ENCODE results near the gene SLC37A1. TPM values are rescaled to one million over a fixed set of nuclear protein-coding genes. Genes with fewer than 3 reads are reported as not detected.

SLC37A1 gene
- total RNA-seq, 1 experiment from 2014 or later = 37.7 TPM

- no peak overlapping the region for H3K9ac ChIP-seq (ENCODE audit: extremely low read depth, insufficient read length, low read length)
- no peak overlapping the region for H4K91ac ChIP-seq (ENCODE audit: insufficient read length, low read depth, low read length)
- no peak overlapping the region for H2BK15ac ChIP-seq (ENCODE audit: low read depth, low read length)
- no peak overlapping the region for H2BK12ac ChIP-seq (ENCODE audit: insufficient read length, low read depth, low read length)
- H3K79me1 ChIP-seq (ENCODE audit: insufficient read depth, low read depth, low read length, poor library complexity, severe bottlenecking) = no peaks in the 10 kb centered on the region
- Mint-ChIP-seq H3K36me3 (ENCODE audit: insufficient read depth in 1 of 3, low read depth in 3 of 3) (no peaks in the 10 kb centered on the region), H3K9me3 (no peaks in the 10 kb centered on the region), H3K27me3 (ENCODE audit: low read depth) (peaks cover 26% of the 10 kb centered on the region), H3K4me3 (no peak overlapping the region), H3K27ac (no peak overlapping the region), H3K4me1 (peaks cover 9 to 15% of the 10 kb centered on the region in 2 experiments)
- no peak overlapping the region for H3K4me2 ChIP-seq (ENCODE audit: insufficient read depth, insufficient read length, low read length)
- no peaks in the 10 kb centered on the region for H4K20me1 ChIP-seq (ENCODE audit: control insufficient read depth, insufficient read depth, insufficient read length)
- peaks cover 3% of the 10 kb centered on the region for H3K23me2 ChIP-seq (ENCODE audit: insufficient read length, low read depth, low read length, poor library complexity, severe bottlenecking)
- no peaks in the 10 kb centered on the region for H3K9me3 ChIP-seq (ENCODE audit: control insufficient read depth, low read depth, low read length)
- H4K5ac ChIP-seq (ENCODE audit: insufficient read length, low read depth, low read length) = no peak overlapping the region
- H2BK20ac ChIP-seq (ENCODE audit: low read depth, low read length, poor library complexity, severe bottlenecking) = no peak overlapping the region
- no peak overlapping the region for H2BK5ac ChIP-seq (ENCODE audit: insufficient read length, low read length)
- no peaks in the 10 kb centered on the region for H3K27me3 ChIP-seq (ENCODE audit: insufficient read depth, low read length)
- no peaks in the 10 kb centered on the region; the same call in 1 of the 2 replicates for H3K4me1 ChIP-seq (ENCODE audit: insufficient read depth, low read length)
- no peak for TF ChIP-seq CTCF (conservative IDR thresholded peaks at IDR 0.05)
- no peak overlapping the region for H3T11ph ChIP-seq (ENCODE audit: low read length)
- H3K56ac ChIP-seq (ENCODE audit: insufficient read length, low read depth, low read length) = no peak overlapping the region
- no peak overlapping the region for H3K23ac ChIP-seq (ENCODE audit: insufficient read length, low read depth, low read length)
- no peak for DNase-seq
- H2AK5ac ChIP-seq (ENCODE audit: insufficient read length, low read length) = no peak overlapping the region
- no peak overlapping the region for H3K4ac ChIP-seq (ENCODE audit: low read depth, low read length)
- H3K18ac ChIP-seq (ENCODE audit: insufficient read length, low read depth, low read length) = no peak overlapping the region
- H3K14ac ChIP-seq (ENCODE audit: insufficient read depth, low read length) = no peak overlapping the region
- no peak overlapping the region for H4K8ac ChIP-seq (replicated peaks; ENCODE audit: insufficient read length, low read depth, low read length)
- H3K79me2 ChIP-seq (ENCODE audit: insufficient read depth, low read length) = no peaks in the 10 kb centered on the region
- no peak overlapping the region for H2AFZ ChIP-seq (ENCODE audit: low read length)
- no peak overlapping the region for H2BK120ac ChIP-seq (ENCODE audit: low read depth, low read length, poor library complexity, severe bottlenecking)
- no peak overlapping the region for H3K27ac ChIP-seq (ENCODE audit: insufficient read length, low read depth, low read length)
Observed at GRCh38 chr21:42490720-42491119, 22.9 kb upstream of the SLC37A1 start.
